WTC11 (cell line): Measurements from ENCODE around the gene SHC2.

Experiments used
- ATF1 ChIP-seq: sonication (generic); formaldehyde crosslinking; IDR thresholded peaks from 2 replicates; pipeline ENCODE4 v1.8.1; 2023; ENCODE audit warnings: mild to moderate bottlenecking, moderate library complexity, missing genetic modification reagents
- ATF3 ChIP-seq: sonication (generic); formaldehyde crosslinking; conservative IDR thresholded peaks from 2 replicates; pipeline ENCODE4 v1.8.1; 2022; ENCODE audit warnings: mild to moderate bottlenecking, missing genetic modification reagents
- CBFB ChIP-seq: sonication (generic); formaldehyde crosslinking; IDR thresholded peaks from 2 replicates; pipeline ENCODE4 v1.8.1; 2022; ENCODE audit warnings: mild to moderate bottlenecking, low read depth, missing genetic modification reagents
- CTCF ChIP-seq: fragments of 200-600 bp; IDR thresholded peaks from 2 replicates; pipeline ENCODE4 v1.8.0; 2022; ENCODE audit warnings: antibody characterized with exemption
- FOXJ3 ChIP-seq: sonication (generic); formaldehyde crosslinking; IDR thresholded peaks from 2 replicates; pipeline ENCODE4 v1.9.0; 2021; ENCODE audit warnings: missing genetic modification reagents, mild to moderate bottlenecking, borderline replicate concordance
- FOXK1 ChIP-seq: sonication (generic); formaldehyde crosslinking; IDR thresholded peaks from 2 replicates; pipeline ENCODE4 v1.8.0; 2022; ENCODE audit warnings: mild to moderate bottlenecking, moderate library complexity, missing genetic modification reagents
- HMGXB4 ChIP-seq: sonication (generic); formaldehyde crosslinking; IDR thresholded peaks from 2 replicates; pipeline ENCODE4 v1.8.1; 2023; ENCODE audit warnings: mild to moderate bottlenecking, moderate library complexity, missing genetic modification reagents
- NR3C1 ChIP-seq: sonication (generic); formaldehyde crosslinking; conservative IDR thresholded peaks from 2 replicates; pipeline ENCODE4 v1.8.1; 2023; ENCODE audit warnings: low read depth, mild to moderate bottlenecking, missing genetic modification reagents
- TF ChIP-seq, protein P1 (sequence below): sonication (generic); formaldehyde crosslinking; IDR thresholded peaks from 2 replicates; pipeline ENCODE4 v1.8.0; 2022; ENCODE audit warnings: mild to moderate bottlenecking, missing genetic modification reagents

GRCh38 chr19:424546-424945 is 36.3 kb downstream of the SHC2 start:
- TF ChIP-seq ATF3 (CRISPR knock-in tag) (no peak), HMGXB4 (no peak), CBFB (CRISPR knock-in tag) (no peak), FOXJ3 (no peak), CTCF (no peak), ATF1 (CRISPR knock-in tag) (no peak), NR3C1 (no peak), FOXK1 (CRISPR knock-in tag) (no peak)
- TF ChIP-seq, protein P1, sequence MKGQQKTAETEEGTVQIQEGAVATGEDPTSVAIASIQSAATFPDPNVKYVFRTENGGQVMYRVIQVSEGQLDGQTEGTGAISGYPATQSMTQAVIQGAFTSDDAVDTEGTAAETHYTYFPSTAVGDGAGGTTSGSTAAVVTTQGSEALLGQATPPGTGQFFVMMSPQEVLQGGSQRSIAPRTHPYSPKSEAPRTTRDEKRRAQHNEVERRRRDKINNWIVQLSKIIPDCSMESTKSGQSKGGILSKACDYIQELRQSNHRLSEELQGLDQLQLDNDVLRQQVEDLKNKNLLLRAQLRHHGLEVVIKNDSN (CRISPR knock-in tag): no peak
